Stimulated activated CD4-positive, alpha-beta T cell treated with anti-CD3 and anti-CD28 coated beads, Interleukin-15, amount 100 ng/mL, for 1 hour (primary cell): Measurements from ENCODE around the gene VMO1.

ENCODE experiments used
- DNase-seq, 2 donors: peaks; one replicate each; pipeline ENCODE4 v3.0.0-alpha.2; 2020; ENCODE audit warnings: low read depth in 1 of 2, low spot score in 1 of 2

The VMO1 gene

DNA sequence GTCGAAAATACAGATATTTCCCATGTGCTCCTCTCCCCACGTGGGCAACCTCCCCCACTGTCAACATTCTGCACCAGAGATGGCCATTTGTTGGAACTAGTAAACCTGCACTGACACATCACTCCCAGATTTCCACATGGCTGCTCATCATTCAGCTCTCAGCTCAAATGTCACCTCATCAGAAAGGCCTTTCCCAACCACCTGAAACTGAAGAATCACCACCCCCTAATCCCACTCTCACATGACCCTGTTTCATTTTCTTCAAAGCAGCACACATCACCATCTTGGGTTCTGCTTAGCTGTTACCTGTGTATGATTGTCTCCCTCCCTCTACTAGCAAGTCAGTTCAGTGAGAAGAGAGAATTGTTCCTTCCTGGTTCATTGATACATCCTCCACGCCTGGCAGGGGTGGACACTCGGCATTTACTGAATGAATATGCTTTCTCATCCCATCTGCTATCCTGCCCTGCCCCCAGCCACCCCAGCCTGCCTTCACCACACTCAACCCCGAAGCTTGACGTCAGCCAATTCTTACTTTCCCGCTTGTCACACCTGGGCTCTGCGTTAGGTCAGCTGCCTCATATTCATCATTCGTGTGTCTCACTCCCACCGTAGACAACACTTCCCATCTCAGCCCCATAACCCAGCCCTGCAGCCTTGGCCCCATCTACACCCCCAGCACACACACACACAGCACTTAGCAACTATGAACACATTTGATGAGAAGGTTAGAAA, 14.5 kb upstream of the VMO1 start:
- DNase-seq: no peak

DNA sequence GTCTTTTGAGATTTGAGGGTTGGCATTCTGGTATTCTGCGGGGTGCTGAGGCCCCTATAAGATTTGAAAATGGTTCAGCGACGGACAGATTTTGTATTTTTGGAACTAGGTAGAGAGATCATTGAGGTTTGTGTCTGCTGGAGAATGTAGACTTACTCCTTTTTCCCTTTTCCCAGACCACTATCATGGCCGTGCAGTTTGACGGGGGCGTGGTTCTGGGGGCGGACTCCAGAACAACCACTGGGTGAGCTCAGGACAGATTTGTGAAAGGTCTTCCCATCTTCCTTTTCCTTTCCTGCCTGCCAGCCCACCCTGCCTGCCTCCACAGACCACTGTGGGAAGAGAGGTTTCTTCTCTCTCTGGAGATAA, 10.4 kb upstream of the VMO1 start:
- peak in 1 of 2 donors; percentile 16 for DNase-seq

DNA sequence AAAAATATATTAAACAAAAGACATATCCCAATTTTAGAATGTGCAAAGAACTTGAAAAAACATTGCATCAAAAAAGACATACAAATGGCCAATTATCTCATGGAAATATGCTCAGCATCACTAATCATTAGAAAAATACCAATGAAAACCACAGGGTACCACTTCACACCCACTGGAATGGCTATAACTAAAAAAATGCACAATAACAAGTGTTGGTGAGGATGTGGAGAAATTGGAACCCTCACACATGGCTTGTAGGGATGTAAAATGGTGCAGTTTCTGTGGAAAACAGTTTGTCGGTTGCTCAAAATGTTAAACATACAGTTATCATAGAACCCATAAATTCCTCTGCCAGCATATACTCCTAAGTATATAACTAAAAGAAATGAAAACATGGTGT, 9.0 kb upstream of the VMO1 start:
- no peak for DNase-seq

DNA sequence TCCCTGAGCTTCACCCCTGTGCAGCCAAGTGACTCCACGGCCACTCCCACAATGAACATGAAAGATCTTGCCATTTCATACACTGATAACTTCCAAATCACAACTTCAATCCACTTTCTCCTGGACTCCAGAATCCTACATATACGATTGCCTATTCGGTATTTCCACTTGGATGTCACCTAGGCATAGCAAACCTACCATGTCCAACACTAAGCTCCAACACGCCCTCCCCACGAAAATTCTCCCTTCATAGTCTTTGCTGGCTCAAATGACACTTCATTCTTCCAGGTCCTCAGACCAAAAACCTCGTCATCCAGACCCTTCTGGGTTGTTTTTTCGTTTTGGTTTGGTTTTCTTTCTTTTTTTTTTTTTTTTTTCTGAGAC, 4.5 kb upstream of the VMO1 start:
- no peak for DNase-seq

DNA sequence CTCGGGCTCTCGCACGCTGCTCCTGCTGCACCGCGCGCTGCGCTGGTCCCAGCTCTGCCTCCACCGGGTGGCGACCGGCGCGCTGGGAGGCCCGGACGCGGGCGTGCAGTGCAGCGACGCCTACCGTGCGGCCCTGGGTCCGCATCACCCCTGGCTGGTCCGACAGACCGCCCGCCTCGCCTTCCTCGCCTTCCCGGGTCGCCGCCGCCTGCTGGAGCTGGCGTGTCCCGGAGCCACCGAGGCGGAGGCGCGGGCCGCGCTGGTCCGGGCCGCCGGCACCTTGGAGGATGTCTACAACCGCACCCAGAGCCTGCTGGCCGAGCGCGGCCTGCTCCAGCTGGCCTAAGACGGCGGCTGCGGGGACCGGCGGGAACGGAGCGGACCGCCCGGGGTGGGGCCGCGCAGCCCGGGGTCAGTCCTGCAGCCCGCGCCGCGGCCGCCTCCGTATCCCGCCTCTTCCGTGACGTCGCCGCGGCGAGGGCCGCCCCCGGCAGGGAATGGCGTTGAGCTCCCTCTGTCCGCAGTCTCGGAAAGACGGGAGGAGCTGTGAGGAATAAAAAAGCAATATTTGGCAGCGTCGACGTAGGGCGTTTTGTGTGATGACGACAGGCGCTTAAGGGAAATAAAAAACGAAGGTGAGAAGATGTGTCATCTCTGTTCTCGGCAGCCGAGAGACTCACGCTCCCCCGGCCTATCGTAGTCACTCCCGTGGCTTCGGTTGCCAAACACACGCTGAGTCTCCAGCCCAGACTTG, 4.0 kb upstream of the VMO1 start:
- peak; percentile 61 to 67 for DNase-seq

DNA sequence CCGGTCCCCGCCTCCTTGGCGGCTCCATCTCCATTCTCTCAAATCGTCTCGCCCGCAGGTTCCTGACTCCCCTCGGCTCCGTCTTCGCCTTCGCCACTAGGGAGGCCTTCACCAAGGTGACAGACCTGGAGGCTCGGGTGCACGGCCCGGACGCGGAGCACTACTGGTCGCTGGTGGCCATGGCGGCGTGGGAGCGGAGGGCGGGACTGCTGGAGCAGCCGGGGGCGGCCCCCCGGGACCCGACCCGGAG, 3.5 kb upstream of the VMO1 start:
- no peak for DNase-seq

DNA sequence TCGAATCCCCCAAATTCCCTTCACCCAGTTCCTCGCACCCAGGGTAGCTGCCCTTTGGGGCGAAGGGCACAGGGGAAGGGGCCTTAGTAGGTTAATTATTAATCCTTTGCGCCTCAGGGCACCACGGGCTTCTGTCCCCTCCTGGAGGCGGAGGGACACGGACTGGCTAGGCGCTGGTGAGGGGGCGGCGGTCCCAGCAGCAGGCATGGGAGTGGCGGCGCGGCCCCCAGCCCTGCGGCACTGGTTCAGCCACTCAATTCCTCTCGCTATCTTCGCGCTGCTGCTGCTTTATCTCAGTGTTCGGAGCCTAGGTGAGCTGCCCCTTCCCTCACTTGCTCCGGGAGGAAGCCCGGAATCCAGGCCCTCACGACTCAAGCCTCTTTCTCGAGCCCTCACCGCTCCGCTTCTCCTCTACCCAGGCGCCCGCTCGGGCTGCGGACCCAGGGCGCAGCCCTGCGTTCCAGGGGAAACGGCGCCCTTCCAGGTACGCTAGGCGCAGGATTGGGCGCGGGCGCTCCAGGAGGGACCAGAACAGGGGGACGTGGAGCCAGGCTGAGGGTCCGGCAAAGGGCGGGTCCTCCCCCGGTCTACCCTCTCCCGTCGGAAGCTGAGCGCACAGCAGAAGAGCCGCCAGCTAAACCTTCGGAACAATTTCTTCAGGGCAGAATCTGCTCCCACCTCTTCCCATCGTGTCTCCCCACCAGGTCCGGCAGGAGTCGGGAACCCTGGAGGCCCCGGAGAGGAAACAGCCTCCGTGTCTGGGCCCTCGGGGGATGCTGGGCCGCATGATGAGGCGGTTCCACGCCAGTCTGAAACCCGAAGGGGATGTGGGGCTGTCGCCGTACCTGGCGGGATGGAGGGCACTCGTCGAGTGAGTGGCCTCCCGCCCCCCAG, 2.9 kb upstream of the VMO1 start, which contains the start of gene GLTPD2:
Gene GLTPD2 (plus strand): TSS at position 158 of the 894 bp plus-strand sequence. CDS start 48 bp downstream, at position 206.
- DNase-seq: no peak

DNA sequence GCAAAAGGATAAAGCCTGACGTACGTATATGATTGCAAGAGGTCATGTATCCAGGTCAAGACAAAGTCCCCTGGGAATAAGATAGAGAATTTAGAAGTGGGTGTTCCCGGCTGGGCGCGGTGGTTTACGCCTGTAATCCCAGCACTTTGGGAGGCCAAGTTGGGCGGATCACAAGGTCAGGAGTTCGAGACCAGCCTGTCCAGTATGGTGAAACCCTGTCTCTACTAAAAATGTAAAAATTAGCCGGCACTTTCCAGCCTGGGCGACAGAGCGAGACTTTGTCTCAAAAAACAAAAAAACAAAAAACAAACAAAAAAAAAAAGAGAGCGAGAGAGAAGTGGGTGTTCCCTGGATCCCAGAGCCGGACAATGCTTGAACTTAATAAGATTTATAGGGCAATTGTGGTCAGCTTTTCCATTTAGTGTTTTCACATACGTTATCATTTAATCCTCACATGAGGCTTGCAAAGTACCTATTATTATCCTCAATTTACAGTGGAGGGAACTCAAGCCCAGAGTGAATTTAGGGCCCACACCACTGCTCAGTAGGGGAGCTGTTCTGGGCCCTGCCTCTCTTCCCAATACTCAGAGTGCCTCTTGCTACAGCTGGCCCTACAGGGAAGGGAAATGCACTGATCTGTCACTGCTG, 2.1 kb upstream of the VMO1 start:
- no peak for DNase-seq

DNA sequence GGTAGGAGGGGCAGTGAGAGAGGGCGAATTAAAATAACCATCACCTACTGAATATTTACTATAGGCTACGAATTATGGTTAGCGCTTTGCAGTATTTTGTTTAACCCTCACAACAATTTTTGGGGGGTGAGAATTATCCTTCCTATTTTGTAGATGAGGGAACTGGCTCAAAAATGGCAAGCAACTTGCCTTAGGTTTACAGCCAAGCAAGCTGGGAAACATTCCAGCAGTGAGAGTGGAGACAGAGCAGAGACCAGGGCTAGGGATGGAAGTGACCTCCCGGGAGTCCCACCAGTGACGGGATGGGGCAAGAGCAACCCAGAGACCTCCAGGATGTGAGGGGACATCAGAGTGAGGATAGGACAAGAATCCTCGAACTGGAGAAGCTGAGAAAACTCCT, 352 bp upstream of the VMO1 start:
- DNase-seq: no peak

GRCh38 chr17:4785311-4786105, 656 bp downstream of the VMO1 start:
- no peak for DNase-seq

- no peak for DNase-seq
Measured at GRCh38 chr17:4782652-4783051, 3.5 kb downstream of the VMO1 start.

- DNase-seq: no peak
Measured at GRCh38 chr17:4780325-4780955, 5.7 kb downstream of the VMO1 start.

DNA sequence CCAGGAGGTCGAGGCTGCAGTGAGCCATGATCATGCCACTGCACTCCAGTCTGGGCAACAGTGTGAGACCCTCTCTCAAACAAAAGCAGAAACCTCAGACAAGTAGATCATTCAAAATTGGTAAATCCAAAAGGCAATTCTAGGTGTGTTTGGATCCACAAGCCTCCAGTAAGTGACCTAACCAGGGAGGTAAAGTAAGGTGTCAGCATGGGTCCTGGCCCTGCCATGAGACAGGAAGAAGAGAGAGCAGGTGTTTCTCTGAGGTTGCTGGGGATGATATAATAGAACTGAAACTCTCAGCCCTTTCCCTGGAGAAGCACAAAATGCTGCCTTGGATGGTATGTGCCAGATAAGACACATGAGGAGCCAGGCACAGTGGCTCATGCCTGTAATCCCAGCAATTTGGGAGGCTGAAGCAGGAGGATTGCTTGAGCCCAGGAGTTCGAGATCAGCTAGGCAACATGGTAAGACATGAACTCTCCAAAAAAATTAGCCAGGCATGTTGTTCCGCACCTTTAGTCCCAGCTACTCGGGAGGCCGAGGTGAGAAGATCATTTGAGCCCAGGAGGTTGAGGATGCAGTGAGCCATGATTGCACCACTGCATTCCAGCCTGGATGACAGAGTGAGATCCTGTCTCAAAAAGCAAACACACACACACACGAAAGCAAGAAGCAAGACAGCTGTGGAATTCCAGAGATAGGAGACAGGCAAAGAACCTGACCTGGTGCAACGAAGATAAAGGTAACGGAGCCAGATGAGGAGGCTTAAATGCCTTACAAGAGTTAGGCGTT, 8.0 kb downstream of the VMO1 start:
- DNase-seq: no peak

- DNase-seq: no peak
Measured at GRCh38 chr17:4772235-4772613, 13.9 kb downstream of the VMO1 start.

DNA sequence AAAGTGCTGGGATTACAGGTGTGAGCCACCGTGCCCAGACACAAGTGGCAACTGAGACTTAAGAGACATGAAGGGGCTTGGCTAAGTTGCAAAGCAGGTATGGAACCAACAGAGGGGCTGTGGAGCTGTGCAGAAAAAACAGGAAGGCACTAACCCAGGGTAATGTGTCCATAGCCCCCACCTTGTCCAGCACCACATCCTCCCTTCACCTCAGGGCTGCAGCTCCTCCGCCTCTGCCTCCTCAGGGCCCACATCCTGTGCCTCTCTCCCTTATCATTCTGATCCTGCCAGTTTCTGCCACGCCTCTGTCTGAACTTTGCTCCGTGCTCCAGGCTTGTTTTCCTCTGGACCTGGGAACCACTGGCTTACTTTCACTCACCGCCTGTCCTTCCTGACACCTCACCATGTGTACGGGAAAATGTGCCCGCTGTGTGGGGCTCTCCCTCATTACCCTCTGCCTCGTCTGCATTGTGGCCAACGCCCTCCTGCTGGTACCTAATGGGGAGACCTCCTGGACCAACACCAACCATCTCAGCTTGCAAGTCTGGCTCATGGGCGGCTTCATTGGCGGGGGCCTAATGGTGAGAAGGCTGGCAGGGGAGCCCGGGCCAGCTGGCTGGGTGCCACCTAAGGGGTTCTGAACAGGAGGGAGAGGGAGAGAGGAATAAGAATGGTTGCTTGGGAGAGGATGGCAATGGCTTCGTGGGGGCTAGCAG, 14.5 kb downstream of the VMO1 start, which contains the start of gene TM4SF5:
Gene TM4SF5 (plus strand): TSS at position 368 of the 716 bp plus-strand sequence. CDS start 37 bp downstream, at position 405.
- DNase-seq: no peak

GRCh38 chr17:4769628-4770027, 16.5 kb downstream of the VMO1 start:
- no peak for DNase-seq

- DNase-seq: no peak
Measured at GRCh38 chr17:4768298-4768697, 17.9 kb downstream of the VMO1 start.

GRCh38 chr17:4766723-4767122, 19.4 kb downstream of the VMO1 start:
- no peak for DNase-seq

GRCh38 chr17:4766201-4766600, 20.0 kb downstream of the VMO1 start:
- no peak for DNase-seq
